Activated naive CD8-positive, alpha-beta T cell treated with anti-CD3 and anti-CD28 coated beads for 36 hours (primary cell): ENCODE data around the gene SOWAHA. TPM values are rescaled to one million over a fixed set of nuclear protein-coding genes. Genes with fewer than 3 reads are reported as not detected.
A peak's percentile ranks its signal among the peaks of the same experiment; 100 is the strongest.

Experiments
- DNase-seq: peaks from one replicate; pipeline ENCODE4 v3.0.0; 2021
- H3K27ac Mint-ChIP-seq: one replicate; pipeline ENCODE4 v1.8.0; 2022; ENCODE audit warnings: mild to moderate bottlenecking, moderate library complexity, mixed read lengths
- H3K27me3 Mint-ChIP-seq: one replicate; pipeline ENCODE4 v1.8.0; 2022; ENCODE audit warnings: mild to moderate bottlenecking, mixed read lengths
- H3K36me3 Mint-ChIP-seq: one replicate; pipeline ENCODE4 v1.8.0; 2021; ENCODE audit warnings: mild to moderate bottlenecking, mixed read lengths
- H3K4me1 Mint-ChIP-seq: one replicate; pipeline ENCODE4 v1.8.0; 2021; ENCODE audit warnings: mixed read lengths
- H3K4me3 Mint-ChIP-seq: one replicate; pipeline ENCODE4 v1.8.0; 2022; ENCODE audit warnings: mild to moderate bottlenecking, moderate library complexity, mixed read lengths
- H3K9me3 Mint-ChIP-seq: one replicate; pipeline ENCODE4 v1.8.0; 2022; ENCODE audit warnings: mixed read lengths
- total RNA-seq, 2 experiments: library from RNA; stranded (reverse); gene quantifications; one replicate each; pipeline ENCODE4 v1.2.3, GENCODE V29; 2021

The SOWAHA gene
- total RNA-seq, 2 experiments from 2014 or later = 0.06 TPM; not detected in 1

DNA sequence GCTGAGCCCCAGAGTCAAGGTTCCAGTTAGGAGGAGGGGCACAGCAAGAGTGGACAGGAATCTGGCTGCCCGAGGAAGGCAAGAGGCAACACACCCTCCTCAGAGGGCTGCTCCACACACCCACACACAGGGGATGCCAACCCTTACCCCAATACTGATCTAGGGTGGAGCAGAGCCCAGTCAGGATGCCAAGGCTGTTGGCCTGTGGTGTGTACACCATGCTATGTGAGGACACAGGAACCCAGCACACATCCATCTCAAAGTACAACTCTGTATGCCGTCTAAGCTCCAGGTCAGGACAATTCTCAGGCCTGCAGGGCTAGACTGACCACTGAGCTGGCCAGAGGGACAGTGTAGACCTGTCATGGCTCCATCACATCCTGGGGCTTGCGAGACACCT lies 38.7 kb upstream of the SOWAHA start:
- no peak for DNase-seq
- no peak overlapping the region for H3K27ac Mint-ChIP-seq
- H3K36me3 Mint-ChIP-seq = no peaks in the 10 kb centered on the region
- H3K4me1 Mint-ChIP-seq = peaks cover 5% of the 10 kb centered on the region
- peaks cover 18% of the 10 kb centered on the region for H3K27me3 Mint-ChIP-seq
- no peaks in the 10 kb centered on the region for H3K9me3 Mint-ChIP-seq
- H3K4me3 Mint-ChIP-seq = no peak overlapping the region

- Mint-ChIP-seq H3K4me3 (no peak overlapping the region), H3K4me1 (peaks cover 6% of the 10 kb centered on the region), H3K9me3 (no peaks in the 10 kb centered on the region), H3K36me3 (no peaks in the 10 kb centered on the region), H3K27ac (no peak overlapping the region), H3K27me3 (peaks cover 22% of the 10 kb centered on the region)
- DNase-seq = no peak
These were observed 38.2 kb upstream of the SOWAHA start for GRCh38 chr5:132774896-132775295.

DNA sequence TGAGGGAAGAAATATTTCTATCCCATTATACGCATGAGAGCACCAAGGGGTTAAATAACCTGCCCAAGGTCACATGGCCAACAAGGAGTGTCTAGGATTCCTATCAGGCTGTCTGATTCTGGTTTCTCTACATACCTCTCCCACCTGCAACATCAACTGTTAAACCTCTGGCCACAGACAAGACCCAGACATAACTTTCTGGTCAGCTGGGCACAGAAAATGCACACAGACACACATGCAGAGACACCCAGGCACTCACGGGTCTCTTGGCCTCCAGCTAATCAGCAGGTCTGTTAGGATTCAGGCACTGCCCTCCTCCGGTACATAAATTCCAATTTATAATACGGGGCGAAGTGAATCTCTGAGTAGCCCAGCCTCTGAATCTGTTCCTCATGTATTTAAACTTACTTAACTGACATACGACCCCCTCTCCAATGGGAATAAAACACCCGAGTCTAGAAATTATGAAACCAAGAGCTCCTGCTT lies 37.6 kb upstream of the SOWAHA start:
- H3K27ac Mint-ChIP-seq = no peak overlapping the region
- H3K4me3 Mint-ChIP-seq = peak overlapping the region; percentile 12
- DNase-seq = no peak
- no peaks in the 10 kb centered on the region for H3K36me3 Mint-ChIP-seq
- H3K27me3 Mint-ChIP-seq = peaks cover 23% of the 10 kb centered on the region
- peaks cover 8% of the 10 kb centered on the region for H3K4me1 Mint-ChIP-seq
- H3K9me3 Mint-ChIP-seq = no peaks in the 10 kb centered on the region

- H3K36me3 Mint-ChIP-seq = no peaks in the 10 kb centered on the region
- peak; percentile 8 for DNase-seq
- peaks cover 30% of the 10 kb centered on the region for H3K27me3 Mint-ChIP-seq
- H3K4me1 Mint-ChIP-seq = peaks cover 13% of the 10 kb centered on the region
- peak overlapping the region; percentile 66 for H3K4me3 Mint-ChIP-seq
- H3K27ac Mint-ChIP-seq = no peak overlapping the region
- H3K9me3 Mint-ChIP-seq = no peaks in the 10 kb centered on the region
These were observed 36.8 kb upstream of the SOWAHA start for GRCh38 chr5:132776131-132776937.

- H3K27me3 Mint-ChIP-seq = peaks cover 35% of the 10 kb centered on the region
- no peaks in the 10 kb centered on the region for H3K9me3 Mint-ChIP-seq
- H3K36me3 Mint-ChIP-seq = no peaks in the 10 kb centered on the region
- H3K4me1 Mint-ChIP-seq = peaks cover 13% of the 10 kb centered on the region
- H3K4me3 Mint-ChIP-seq = no peak overlapping the region
- peak; percentile 12 for DNase-seq
- no peak overlapping the region for H3K27ac Mint-ChIP-seq
These were observed 36.2 kb upstream of the SOWAHA start for GRCh38 chr5:132776938-132777208.

DNA sequence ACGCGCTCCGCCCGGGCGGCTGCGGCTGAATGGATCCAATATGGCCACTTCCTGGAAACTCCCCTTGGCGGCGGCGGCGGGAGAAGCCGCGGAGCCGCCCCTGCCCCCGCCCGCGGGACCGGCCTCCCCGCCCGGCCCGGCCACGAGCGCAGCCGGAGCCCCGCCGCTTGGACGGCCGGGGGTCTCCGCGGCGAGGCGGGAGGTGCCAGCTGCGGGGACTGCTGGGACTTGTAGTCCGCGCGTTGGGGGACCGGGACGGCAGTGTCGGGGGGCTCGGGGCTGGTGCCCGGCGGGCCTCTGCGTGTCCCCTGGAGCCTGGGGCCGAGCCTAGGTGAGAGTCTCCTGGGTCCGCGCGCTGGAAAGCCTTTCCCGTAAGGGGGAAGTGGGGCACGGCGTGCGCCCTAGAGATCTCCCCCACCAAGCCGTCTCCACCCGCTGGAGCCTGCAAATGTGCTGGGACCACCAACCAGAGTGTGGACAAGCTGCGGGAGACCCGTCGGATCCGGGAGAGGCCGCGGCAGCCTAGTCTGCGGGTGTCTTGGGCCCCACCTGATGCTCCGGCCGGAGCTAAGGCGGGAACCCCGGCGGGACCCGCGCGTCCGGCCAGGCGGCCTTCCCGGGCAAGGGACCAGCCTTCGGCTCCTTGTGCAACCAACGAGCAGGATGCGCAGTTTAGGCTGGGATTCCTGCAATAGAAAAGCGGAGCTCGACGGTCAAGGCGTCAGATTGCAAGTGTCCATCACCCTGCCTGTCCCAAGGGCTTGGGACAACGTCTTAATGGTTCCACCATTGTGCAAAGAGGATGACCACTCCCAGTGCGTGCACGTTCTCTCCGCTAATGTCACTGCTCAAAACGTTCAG lies 35.7 kb upstream of the SOWAHA start, which contains the start of gene SEPTIN8:
Gene SEPTIN8, minus strand, starts transcription at position 31 of the 861 bp plus-strand sequence. CDS start 102 bp downstream, outside the sequence.
- H3K9me3 Mint-ChIP-seq = no peaks in the 10 kb centered on the region
- DNase-seq = peak; percentile 57
- no peak within 1 kb of the TSS for H3K27ac Mint-ChIP-seq
- H3K4me1 Mint-ChIP-seq = peaks cover 13% of the 10 kb centered on the region
- no peaks in the 10 kb centered on the region for H3K36me3 Mint-ChIP-seq
- H3K4me3 Mint-ChIP-seq = peak within 1 kb of the TSS; percentile 70
- peaks cover 41% of the 10 kb centered on the region for H3K27me3 Mint-ChIP-seq

DNA sequence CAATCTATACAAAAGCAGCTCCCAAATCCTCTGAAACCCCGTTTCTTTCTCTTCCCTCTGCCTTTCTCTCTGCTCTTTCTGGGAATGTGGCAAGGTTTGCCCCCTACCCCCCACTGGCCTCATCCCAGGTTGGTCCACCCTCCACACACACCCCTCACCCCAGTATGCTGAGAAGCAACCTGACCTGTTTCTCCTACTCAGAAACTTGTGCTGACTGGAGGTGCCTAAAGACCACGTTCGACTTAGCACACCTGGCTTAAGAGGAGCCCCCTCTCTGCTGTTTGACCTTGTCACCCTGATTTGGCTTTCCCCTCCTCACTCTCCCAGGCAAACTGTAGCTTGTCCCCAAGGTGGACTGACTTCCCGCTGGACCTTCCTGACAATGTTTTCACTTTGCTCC lies 35.0 kb upstream of the SOWAHA start:
- Mint-ChIP-seq H3K4me3 (peak overlapping the region; percentile 70), H3K27ac (no peak overlapping the region), H3K9me3 (no peaks in the 10 kb centered on the region), H3K27me3 (peaks cover 48% of the 10 kb centered on the region), H3K36me3 (no peaks in the 10 kb centered on the region), H3K4me1 (peaks cover 13% of the 10 kb centered on the region)
- DNase-seq = no peak

GRCh38 chr5:132778856-132779255 lies 34.2 kb upstream of the SOWAHA start:
- H3K27me3 Mint-ChIP-seq = peaks cover 53% of the 10 kb centered on the region
- no peaks in the 10 kb centered on the region for H3K9me3 Mint-ChIP-seq
- H3K36me3 Mint-ChIP-seq = no peaks in the 10 kb centered on the region
- no peak overlapping the region for H3K27ac Mint-ChIP-seq
- H3K4me3 Mint-ChIP-seq = no peak overlapping the region
- DNase-seq = no peak
- peaks cover 13% of the 10 kb centered on the region for H3K4me1 Mint-ChIP-seq

- no peaks in the 10 kb centered on the region for H3K36me3 Mint-ChIP-seq
- no peaks in the 10 kb centered on the region for H3K9me3 Mint-ChIP-seq
- no peak for DNase-seq
- peaks cover 13% of the 10 kb centered on the region for H3K4me1 Mint-ChIP-seq
- peaks cover 54% of the 10 kb centered on the region for H3K27me3 Mint-ChIP-seq
- H3K27ac Mint-ChIP-seq = no peak overlapping the region
- no peak overlapping the region for H3K4me3 Mint-ChIP-seq
These were observed 33.1 kb upstream of the SOWAHA start for GRCh38 chr5:132779961-132780360.

DNA sequence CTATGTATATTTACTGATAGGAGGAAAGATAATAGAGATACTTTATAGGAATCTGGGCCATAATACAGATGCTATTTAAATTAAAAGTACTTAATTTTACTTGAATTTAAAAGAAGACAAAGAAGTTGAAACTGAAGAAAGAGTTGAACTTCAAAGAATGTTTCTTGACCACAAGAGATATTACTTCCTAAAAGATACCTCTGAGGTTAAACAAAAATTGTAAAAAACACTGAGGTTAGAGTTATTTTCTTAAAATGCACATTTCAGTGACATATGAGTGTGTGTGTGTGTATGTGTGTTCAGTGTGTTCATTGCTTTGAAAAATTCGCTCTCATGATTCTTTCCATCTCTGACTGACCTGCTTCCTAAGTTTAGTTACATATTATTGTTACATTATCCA lies 32.5 kb upstream of the SOWAHA start:
- peaks cover 58% of the 10 kb centered on the region for H3K27me3 Mint-ChIP-seq
- H3K4me3 Mint-ChIP-seq = no peak overlapping the region
- no peaks in the 10 kb centered on the region for H3K36me3 Mint-ChIP-seq
- no peak for DNase-seq
- peaks cover 15% of the 10 kb centered on the region for H3K4me1 Mint-ChIP-seq
- no peaks in the 10 kb centered on the region for H3K9me3 Mint-ChIP-seq
- H3K27ac Mint-ChIP-seq = no peak overlapping the region

DNA sequence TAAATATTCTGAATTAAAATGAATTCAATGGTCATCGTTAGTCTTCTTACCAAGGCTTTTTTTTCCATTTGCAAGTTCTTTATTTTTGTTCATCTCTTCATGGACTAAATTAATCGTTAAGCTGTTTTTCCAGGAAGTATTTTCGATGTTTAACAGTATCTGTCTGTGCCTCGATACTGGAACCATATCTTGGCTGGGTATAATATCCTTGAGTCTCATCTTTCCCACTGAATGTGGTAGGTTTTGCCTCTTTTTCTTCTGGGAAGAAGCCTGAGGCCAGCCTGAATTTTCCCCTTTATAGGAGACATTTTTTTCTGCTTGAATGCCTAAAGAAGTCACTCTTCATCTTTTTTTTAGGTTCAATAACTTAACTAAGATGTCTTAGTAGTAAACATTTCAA lies 32.1 kb upstream of the SOWAHA start:
- H3K36me3 Mint-ChIP-seq = no peaks in the 10 kb centered on the region
- no peak for DNase-seq
- no peaks in the 10 kb centered on the region for H3K9me3 Mint-ChIP-seq
- H3K27ac Mint-ChIP-seq = no peak overlapping the region
- H3K4me3 Mint-ChIP-seq = no peak overlapping the region
- peaks cover 14% of the 10 kb centered on the region for H3K4me1 Mint-ChIP-seq
- H3K27me3 Mint-ChIP-seq = peaks cover 58% of the 10 kb centered on the region

DNA sequence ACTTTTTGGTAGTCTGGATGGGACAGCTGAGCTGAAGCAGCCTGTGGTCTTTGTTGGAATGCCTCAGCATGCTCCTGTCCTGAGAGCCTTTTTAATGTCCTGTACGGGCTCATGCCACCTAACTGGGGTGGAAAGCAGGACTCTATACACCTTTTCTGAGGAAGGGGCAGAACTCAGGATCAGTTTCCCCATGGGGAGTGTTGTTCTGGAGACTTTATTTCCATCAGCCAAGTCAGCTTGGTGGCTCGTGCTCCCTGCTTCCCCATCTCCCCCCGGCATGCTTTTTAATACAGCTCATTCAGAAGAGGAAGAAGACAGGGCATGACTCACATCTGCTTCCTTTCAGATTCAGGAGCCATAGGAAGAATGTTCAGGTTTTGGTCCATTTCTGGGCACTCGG lies 31.0 kb upstream of the SOWAHA start:
- Mint-ChIP-seq H3K27me3 (peaks cover 58% of the 10 kb centered on the region), H3K4me3 (no peak overlapping the region), H3K9me3 (no peaks in the 10 kb centered on the region), H3K27ac (no peak overlapping the region), H3K4me1 (peaks cover 12% of the 10 kb centered on the region), H3K36me3 (no peaks in the 10 kb centered on the region)
- DNase-seq = no peak

DNA sequence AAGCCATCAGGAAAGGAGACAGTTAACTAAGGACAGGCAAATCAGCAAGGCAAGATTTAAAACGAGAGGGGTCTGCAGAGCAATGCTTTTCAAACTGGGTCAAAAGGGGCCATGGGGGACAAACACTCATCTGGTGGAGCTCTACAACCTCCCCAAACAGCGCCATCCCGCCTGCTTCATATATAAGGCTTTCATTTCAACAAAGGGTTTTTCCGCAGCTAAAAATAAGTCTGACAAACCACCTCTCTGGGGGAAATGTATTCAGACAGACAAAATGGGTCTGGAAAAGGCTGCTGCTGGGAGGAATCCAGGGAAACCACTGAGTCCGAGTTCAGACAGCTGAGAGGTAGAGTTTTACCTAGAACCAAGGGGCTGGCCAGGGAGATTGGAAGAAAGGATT lies 27.7 kb upstream of the SOWAHA start:
- Mint-ChIP-seq H3K36me3 (no peaks in the 10 kb centered on the region), H3K4me1 (peaks cover 7% of the 10 kb centered on the region), H3K27me3 (peaks cover 36% of the 10 kb centered on the region), H3K27ac (no peak overlapping the region), H3K4me3 (no peak overlapping the region), H3K9me3 (no peaks in the 10 kb centered on the region)
- DNase-seq = no peak

GRCh38 chr5:132785864-132786263 lies 27.2 kb upstream of the SOWAHA start:
- Mint-ChIP-seq H3K4me3 (no peak overlapping the region), H3K4me1 (peaks cover 6% of the 10 kb centered on the region), H3K27me3 (peaks cover 36% of the 10 kb centered on the region), H3K36me3 (no peaks in the 10 kb centered on the region), H3K9me3 (no peaks in the 10 kb centered on the region), H3K27ac (no peak overlapping the region)
- DNase-seq = no peak

DNA sequence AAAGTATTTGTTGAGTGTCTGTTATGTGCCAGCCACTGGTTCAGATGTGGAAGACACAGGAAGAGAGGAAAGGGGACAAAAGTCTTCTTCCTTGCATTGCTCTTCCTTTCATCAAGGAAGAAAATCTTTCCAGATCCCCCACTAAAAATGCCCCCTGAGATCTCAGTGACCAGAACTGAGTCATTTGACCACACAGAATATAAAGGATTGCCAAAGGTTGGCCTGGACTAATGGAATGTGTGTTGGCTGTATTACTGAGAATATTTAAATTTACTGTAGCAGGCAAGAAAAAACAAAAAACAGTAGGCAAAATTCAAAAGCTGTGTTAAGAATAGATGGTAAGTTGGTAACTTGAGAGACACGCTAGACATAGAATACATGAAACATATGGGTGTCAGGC lies 26.0 kb upstream of the SOWAHA start:
- no peak overlapping the region for H3K27ac Mint-ChIP-seq
- H3K27me3 Mint-ChIP-seq = peaks cover 26% of the 10 kb centered on the region
- H3K9me3 Mint-ChIP-seq = no peaks in the 10 kb centered on the region
- no peak for DNase-seq
- no peak overlapping the region for H3K4me3 Mint-ChIP-seq
- no peaks in the 10 kb centered on the region for H3K36me3 Mint-ChIP-seq
- peaks cover 2% of the 10 kb centered on the region for H3K4me1 Mint-ChIP-seq
